GM21825 (cell line): Measurements from ENCODE around the gene ALB.
"Not testable (repeated sequence)": the region's sequence is repeated elsewhere in the genome, so short reads cannot be mapped to it uniquely, and the experiment has no call there.

Experiments
- ATAC-seq: cut with Tn5 transposase; IDR thresholded peaks from one replicate; pipeline ENCODE4 v1.9.1; 2021; ENCODE audit warnings: mild to moderate bottlenecking, moderate library complexity; ENCODE audit not compliant: unreplicated experiment

Gene ALB

DNA sequence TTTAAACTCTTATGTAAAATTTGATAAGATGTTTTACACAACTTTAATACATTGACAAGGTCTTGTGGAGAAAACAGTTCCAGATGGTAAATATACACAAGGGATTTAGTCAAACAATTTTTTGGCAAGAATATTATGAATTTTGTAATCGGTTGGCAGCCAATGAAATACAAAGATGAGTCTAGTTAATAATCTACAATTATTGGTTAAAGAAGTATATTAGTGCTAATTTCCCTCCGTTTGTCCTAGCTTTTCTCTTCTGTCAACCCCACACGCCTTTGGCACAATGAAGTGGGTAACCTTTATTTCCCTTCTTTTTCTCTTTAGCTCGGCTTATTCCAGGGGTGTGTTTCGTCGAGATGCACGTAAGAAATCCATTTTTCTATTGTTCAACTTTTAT lies at the start of gene ALB:
Gene ALB, plus strand, starts transcription at position 246 of the 400 bp plus-strand sequence. Its CDS starts 41 bp downstream, at position 287.
- ATAC-seq: no peak

DNA sequence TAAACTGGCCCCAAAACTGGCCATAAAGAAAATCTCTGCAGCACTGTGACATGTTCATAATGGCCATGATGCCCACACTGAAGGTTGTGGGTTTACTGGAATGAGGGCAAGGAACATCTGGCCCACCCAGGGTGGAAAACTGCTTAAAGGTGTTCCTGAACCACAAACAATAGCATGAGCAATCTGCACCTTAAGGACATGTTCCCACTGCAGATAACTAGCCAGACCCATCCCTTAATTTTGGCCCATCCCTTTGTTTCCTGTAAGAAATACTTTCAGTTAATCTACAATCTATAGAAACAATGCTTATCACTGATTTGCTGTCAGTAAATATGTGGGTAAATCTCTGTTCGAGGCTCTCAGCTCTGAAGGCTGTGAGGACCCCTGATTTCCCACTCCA lies 46.9 kb upstream of the ALB start:
- ATAC-seq: not testable (repeated sequence)

GRCh38 chr4:73369506-73370199 lies 34.4 kb upstream of the ALB start:
- not testable (repeated sequence) for ATAC-seq

DNA sequence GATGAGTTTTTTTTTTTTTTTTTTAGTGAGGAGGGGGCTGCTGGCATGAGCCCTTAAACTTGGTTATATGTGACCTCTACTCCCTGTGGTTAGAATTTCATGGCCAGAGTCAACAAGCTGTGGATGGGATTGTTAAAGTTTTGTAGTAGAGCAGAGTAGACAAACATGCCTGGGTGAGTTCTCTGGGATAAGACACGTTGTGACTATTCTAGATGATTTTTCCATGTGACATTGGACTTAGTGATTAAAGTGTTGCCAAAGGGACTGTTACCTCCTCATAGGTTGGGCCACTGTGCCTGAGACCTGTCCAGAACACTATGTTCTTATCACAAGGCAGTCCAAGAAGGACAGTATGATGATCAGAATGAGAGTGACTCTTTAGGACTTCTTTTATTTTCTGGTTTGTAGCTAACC lies 28.8 kb upstream of the ALB start:
- no peak for ATAC-seq

- no peak for ATAC-seq
Measured at GRCh38 chr4:73376251-73376650, 27.8 kb upstream of the ALB start.

GRCh38 chr4:73376976-73377375 lies 27.1 kb upstream of the ALB start:
- no peak for ATAC-seq

DNA sequence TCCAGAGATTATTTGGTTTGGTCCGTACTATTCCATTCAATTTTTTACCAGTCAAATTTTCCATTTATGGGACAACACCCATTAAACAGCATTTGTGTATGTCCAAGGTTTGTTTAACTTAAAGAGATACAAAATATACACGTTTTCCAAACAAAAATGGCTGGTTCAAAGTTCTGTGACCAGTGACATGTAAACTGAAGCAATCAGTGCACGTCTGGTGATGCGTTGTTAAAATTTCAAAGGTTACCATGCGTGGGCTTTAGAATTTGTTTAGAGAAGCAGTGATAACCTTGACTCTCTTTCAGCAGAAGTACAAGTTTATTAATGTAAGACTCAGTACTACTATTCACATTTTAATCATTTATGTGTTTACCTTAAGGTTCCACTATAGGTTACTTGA lies 25.2 kb upstream of the ALB start:
- ATAC-seq: no peak

DNA sequence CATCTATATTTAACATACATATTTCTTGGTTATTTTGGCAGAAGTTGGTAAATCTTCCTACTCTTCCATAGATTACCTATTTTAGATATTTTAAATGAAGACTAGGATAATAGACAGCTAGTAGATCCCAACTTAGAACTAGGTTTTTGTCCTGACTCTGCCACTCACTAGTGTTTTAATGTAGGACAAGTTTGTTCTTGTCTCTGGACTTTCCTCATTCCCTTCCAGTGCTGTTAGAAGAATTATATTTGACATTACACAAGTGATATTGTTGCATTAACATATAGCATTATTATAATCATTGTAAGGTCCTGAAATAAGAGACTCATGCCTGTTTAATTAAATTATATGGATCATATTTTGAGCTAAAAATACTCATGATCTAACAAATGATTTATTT lies 24.1 kb upstream of the ALB start:
- ATAC-seq: no peak

GRCh38 chr4:73381214-73381613 lies 22.9 kb upstream of the ALB start:
- no peak for ATAC-seq

DNA sequence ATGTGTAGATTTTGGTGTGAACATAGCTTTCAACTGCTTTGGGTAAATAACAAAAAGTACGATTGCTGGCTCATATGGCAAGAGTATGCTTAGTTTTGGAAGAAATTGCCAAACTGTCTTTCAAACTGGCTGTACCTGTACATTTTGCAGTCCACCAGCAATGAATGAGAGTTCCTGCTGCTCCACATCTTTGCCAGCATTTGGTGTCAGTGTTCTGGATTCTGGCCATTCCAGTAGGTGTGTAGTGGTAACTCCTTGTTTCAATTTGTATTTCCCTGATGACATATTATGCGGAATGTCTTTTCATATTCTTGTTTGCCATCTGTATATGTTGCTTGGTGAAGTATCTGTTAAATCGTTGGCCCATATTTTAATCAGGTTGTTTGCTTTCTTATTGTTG lies 20.6 kb upstream of the ALB start:
- ATAC-seq: no peak

DNA sequence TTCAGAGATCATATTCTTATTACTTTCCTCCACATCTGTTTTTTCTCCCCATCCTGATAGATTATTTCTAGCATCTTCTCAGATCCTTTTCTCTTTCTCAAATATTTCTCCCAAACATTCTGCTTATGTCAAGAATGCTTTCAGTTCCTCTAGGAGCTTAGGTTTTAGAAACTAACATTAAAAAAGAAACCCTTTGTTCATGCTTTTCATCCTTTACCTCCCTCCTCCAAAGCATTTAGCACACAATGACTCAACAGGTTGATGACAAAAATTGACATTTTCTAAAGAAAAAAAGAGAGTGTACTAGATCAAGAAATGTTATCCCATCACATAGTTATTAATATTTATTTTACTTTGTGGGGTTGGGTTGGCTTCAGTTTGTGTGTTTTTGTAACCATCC lies 16.5 kb upstream of the ALB start:
- ATAC-seq: no peak

DNA sequence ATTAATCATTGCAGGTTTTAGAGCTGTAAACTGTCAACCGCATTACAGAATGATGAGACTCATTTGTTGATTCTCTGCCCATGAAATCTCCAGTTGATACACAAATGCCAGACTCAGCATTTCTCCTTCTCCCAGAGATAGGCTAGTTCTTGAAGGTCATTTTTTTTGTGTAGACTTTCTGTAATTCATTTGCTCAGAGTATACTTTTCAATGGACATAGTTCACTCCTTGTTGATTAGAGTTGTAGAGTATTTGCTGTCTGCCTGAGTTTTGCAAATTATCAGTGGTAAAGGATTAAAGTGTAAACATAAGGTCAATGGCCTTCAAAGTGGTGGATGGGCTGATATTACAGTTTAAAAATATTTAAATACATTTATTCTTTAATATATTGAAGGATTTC lies 15.2 kb upstream of the ALB start:
- no peak for ATAC-seq

- not testable (repeated sequence) for ATAC-seq
Measured at GRCh38 chr4:73389663-73390062, 14.4 kb upstream of the ALB start.

DNA sequence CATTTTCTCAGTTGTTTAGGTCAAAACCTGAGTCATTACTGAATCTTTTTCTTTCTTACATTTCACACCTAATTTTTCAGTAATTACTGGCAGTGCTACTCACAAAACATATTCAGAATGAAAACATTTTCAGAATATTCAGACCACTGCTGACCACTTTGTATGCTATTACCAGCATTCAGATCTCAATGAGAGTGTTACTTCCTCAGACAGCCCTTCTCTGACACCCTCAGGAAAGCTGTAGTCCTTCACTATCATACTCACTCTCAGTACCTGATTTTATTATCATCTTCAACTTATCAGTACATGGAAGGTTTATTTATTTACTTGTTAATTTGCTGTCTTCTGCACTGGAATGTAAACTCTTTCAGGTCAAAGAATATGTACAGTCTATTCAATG lies 12.3 kb upstream of the ALB start:
- no peak for ATAC-seq

DNA sequence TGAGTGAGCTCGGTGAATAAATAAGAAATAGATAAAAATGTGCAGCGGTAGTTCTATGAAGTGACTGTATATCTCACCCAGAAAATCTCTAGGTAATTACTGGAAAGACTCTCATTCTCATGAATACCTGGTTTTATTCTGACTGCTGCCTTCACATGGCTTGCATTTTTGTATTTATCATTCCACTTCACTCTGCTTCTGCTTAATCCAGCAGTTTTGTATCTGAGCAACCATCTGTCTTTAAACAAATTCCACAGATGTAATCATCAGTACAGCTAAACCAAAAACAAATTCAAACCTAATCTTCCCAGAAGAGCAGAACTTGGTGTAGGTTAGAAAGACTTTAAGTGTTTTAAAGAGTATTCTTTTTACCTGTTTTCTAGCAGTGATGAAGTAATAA lies 11.2 kb upstream of the ALB start:
- ATAC-seq: no peak

- no peak for ATAC-seq
Measured at GRCh38 chr4:73396304-73396703, 7.8 kb upstream of the ALB start.

- ATAC-seq: no peak
Measured at GRCh38 chr4:73396993-73397972, 6.8 kb upstream of the ALB start.

GRCh38 chr4:73401412-73401811 lies 2.7 kb upstream of the ALB start:
- no peak for ATAC-seq

DNA sequence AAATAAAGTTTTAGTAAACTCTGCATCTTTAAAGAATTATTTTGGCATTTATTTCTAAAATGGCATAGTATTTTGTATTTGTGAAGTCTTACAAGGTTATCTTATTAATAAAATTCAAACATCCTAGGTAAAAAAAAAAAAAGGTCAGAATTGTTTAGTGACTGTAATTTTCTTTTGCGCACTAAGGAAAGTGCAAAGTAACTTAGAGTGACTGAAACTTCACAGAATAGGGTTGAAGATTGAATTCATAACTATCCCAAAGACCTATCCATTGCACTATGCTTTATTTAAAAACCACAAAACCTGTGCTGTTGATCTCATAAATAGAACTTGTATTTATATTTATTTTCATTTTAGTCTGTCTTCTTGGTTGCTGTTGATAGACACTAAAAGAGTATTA lies 370 bp downstream of the ALB start:
- no peak for ATAC-seq

- ATAC-seq: no peak
Measured at GRCh38 chr4:73405138-73405537, 1.1 kb downstream of the ALB start.

DNA sequence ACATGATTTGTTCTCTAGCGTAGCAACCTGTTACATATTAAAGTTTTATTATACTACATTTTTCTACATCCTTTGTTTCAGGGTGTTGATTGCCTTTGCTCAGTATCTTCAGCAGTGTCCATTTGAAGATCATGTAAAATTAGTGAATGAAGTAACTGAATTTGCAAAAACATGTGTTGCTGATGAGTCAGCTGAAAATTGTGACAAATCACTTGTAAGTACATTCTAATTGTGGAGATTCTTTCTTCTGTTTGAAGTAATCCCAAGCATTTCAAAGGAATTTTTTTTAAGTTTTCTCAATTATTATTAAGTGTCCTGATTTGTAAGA lies 2.4 kb downstream of the ALB start:
- no peak for ATAC-seq

DNA sequence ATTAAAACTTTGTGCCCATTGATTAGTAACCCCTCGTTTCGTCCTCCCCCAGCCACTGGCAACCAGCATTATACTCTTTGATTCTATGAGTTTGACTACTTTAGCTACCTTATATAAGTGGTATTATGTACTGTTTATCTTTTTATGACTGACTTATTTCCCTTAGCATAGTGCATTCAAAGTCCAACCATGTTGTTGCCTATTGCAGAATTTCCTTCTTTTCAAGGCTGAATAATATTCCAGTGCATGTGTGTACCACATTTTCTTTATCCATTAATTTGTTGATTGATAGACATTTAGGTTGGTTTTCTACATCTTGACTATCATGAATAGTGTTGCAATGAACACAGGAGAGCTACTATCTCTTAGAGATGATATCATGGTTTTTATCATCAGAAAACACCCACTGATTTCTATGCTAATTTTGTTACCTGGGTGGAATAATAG lies 3.2 kb downstream of the ALB start:
- ATAC-seq: no peak
